CMK (cell line): ENCODE data around the gene ZNHIT1.

ENCODE experiments used
- DNase-seq: peaks from one replicate; pipeline ENCODE4 v3.0.0-alpha.2; 2010; ENCODE audit warnings: low read depth

Gene ZNHIT1

DNA sequence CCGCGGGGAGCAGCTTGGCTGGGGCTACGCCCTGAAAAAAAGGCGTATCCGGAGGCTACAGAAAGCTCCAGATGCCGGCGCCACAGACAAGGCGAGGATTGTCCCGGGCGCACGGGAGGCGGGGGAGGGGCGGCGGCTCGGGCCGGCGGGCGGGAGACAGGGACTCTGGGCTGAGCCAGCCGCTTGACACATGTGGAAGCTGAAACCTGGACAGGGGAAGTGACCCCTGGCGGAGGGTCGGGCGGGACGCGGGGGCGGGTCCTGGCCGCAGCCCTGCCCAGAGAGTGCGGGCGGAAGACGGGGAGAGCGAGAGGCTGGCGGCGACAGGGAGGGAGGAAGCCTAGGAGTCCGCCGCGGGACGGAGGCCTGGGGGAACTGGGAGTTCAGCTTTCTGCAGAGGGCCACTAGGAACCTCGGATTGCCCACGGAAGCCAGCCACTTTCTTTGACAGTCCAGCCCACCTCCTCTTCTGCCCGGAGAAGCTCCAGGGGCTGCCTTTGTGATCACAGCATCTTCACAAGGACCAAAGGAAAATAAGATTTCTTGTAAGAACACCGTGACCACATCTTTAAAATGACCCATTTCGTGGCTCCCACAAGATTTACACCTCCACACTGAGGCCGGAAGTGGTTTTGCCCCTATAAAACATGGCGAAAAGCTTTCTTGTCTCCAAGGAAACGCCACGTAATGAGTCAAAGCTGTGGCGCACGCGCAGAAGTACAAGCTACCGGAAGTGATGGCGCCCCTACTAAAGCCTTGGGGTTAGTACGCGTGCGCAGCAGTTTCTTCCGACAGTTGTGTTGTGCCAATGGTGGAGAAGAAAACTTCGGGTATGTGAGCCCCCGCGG is at the start of gene ZNHIT1, which contains the start of gene PLOD3:
Gene ZNHIT1, plus strand, starts transcription at position 778 of the 848 bp plus-strand sequence. Its CDS starts 31 bp downstream, at position 809.
Gene PLOD3, minus strand, starts transcription at position 194 of the 848 bp plus-strand sequence. CDS start 307 bp downstream, outside the sequence.
- peak; percentile 95 for DNase-seq

DNA sequence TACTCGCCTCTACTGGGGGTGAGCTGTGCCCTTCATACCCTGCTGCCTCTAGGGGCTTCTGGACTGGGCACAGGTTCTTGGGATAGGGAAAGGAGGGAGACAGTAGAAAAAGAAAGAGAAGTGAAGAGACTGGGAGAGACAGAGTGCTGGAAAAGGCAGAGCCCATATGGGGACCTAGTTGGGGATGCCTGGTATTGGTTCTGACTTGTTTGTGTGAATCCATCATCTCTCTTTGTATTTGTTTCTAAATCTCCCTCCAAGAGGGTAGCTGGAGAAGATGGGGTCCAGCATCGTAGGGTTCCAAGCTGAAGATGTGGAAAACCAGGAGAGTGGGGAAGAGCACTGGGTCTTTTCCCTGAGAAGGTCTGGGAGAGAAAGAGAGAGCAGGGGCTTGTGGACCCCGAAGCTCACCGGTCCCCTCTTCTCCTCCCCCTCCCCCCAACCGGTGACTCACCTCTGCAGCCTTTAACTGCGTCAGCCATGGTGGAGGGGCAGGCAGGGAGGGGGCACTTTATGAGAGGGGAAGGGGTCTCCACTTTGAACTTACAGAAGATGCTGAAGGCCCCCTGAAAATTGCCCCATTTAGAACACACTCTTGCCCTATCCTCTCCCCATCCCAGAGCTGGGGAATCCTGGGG is 49.4 kb upstream of the ZNHIT1 start:
- no peak for DNase-seq

DNA sequence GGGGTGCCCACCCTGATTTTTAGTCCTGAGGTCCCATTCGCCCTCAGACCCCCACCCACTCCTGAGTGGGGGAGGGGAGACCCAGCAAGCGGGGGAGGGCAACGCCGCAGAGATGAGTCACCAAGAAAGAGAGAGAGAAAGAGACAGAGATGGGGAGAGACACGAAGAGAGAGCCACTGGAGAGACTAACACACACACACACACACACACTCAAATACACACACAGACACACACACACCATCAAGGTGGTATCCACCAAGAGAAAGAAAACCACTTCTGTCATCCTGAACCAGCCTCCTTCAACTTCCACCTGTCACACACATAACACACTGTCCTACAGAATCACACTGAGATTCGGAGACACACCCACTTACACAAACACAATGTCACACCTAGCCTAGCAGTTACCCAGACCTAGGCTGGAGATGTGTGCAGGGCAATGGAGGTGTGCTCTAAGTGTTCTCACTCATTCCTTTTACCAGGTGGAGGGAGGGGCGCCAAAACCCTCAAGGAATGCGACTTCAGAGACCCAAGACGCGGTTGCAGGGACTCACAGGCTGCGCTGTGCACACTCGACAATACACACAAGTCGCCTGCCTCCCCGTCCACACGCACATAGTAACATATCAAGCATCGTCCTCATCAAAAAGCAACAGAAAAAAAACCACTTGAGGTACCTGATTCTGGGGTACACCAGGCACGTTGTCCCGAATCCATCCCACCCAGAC is 48.7 kb upstream of the ZNHIT1 start:
- no peak for DNase-seq

DNA sequence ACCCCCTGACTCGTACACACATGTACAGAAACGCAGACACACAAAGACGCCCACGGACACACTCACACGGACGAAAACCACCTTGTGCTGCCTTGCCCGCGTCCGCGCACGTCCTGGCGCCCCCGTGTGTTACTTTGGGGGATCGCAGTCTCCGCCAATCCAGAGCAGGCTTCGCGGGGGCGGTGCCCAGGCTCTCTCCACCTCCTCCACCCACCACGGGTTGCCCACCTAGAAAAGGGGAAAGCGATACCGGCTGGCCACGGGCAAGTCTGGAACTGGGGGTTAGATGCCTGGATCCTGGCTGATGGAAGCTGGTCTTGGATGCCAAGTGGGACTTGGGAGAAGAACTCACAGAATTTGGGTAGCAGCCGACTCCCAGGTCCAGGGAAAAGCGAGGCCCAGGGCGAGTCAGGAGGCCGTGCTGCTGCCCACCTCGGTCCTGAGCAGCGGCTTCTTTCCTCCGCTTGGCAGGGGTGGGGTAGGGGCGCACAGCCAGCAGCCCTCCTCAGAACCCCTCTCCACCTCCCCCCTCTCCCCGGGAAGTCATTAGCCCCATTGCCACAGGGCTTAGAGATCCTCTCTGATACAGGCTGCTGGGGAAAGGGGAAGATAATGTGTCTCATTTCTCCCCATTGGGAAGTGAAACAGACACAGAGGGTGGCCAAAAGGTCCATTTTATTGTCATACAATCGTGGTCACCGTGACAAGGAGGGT is 48.0 kb upstream of the ZNHIT1 start:
- DNase-seq, result no peak

DNA sequence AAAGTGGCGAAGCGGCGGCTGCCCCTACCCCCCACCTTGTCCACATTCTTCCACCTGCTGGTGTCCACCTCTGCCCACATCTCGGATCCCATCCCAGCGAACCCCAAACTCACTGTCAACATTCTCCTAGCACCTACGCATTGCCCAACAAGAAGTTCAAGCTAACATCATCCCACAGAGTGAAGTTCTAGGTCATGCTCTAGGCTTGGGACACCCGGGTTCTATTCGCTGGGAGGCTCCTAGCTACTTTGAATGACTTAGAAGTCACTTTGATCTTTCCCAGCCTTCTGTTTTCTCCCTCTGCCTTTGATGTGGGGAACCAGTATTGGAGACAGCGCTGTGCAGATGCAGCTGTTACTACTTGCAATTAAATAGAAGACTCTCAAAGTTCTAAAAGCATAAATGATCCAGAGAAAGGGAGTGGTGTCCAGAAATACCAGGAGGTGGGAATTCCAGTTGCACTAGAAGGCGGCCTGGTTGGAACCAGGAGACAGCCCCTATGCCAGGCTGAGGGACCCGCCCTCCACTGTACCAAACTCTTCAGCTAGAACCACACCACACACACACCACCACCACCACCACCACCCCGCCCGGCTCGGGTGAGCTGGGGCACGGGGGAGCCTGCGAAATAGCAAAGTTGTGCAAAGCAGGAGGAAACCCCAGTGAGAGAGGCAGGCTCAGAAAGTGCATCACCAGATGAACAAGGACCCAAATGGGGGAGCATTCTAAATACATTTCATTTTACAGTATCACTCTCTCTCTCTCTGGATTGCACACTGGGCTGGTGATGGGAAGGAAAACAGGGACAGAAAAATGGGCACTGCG is 47.1 kb upstream of the ZNHIT1 start:
- no peak for DNase-seq

DNA sequence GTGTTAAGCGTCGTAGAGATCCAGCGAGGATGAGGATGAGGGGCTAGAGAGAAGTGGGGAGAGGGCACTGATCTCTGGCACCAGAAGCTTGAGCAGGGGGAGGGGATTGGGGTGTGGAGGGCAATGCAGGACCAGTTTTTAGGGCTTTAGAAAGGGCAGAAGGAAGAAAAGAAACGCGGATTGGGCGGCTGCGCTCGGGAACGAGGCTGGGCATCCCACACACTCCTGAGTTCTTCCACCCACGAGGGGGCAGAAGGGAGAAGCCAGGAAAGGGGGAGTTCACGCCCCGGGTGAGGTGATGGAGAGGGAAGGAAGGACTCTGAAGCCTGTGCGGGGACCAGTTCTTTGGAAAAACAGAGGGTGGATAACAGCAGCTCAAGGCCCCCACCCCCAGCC is 46.5 kb upstream of the ZNHIT1 start:
- no peak for DNase-seq

DNA sequence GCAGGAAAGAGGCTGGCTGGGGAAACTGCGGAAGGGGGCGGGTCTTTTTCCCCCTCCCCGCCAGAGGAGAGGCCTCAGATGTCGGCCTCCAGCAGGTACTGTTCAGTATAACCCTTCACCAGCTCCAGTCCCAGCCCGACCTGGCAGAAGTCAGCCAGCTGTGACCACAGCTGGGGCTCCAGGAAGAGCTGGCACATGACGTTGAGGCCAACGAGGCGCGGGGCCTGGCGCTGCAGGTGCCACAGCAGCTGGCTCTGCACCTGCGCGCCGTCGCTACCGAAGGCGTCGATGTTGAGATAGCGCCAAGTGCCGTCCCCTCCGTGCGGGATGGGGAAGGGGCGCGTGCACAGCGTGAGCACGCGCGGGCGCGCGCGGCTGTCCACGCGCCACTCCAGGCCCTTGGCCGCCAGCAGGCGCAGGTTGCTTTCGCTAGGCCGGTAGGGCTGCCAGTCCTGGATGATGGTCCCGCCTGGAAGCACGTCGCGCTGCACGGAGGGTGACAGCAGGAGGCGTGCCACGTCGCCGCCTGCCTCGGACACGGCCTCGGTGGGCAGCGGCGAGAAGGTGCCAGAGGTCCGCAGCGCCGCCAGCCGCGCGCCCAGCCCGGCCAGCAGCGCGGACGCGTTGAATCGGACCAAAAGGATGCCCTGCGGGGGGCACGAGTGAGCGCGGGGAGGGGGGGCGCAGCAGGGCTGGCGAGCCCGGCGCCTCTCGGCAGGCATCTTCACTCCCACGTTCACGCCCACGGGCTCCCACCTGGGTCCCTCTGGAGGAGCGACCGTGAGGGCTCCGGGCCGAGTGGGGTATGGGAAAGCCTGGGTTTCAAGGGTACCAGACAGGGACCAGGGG is 45.7 kb upstream of the ZNHIT1 start:
- DNase-seq, result no peak

DNA sequence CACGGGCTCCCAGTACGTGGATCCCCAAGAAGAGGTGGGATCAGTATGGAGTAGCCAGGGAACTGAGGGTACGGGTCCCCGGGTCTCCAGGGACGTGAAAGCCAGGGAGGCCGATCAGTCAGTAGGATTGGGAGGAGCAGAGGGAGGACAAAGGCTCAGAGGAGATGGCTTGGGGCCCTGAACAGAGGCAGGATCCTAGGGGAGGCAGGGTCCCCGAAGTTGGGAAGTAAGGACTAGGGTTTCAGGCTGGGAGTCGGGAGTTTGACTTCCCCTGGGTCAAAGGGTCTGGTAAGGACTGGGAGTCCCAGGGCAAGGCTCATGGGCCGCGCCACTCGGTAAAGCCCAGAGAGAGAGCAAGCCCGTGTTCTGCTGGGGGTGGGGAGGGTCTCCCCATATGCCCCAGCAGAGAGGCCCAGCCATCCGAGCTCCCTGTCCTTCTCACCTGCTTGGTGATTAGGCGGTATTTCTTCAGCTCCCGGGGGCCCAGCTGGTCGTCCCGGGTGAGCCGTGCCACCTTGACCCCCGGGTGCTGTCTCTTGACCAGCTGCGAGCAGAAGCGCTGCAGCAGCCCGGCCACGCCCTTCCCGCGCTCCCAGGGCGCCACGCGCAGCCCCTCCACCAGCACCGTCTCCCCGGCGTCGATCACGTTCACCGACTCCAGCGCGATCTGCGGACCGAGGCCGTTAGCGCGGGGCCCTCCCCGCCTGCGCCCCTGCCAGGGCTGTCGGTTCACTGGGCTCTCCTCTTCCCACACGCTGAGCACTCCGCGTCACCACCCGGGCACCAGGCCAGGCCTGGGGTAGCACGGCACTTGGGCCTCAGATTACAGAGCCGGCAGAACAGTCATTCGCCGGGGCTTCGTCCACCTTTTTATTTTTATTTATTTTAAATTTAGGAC is 44.9 kb upstream of the ZNHIT1 start:
- DNase-seq, result no peak

DNA sequence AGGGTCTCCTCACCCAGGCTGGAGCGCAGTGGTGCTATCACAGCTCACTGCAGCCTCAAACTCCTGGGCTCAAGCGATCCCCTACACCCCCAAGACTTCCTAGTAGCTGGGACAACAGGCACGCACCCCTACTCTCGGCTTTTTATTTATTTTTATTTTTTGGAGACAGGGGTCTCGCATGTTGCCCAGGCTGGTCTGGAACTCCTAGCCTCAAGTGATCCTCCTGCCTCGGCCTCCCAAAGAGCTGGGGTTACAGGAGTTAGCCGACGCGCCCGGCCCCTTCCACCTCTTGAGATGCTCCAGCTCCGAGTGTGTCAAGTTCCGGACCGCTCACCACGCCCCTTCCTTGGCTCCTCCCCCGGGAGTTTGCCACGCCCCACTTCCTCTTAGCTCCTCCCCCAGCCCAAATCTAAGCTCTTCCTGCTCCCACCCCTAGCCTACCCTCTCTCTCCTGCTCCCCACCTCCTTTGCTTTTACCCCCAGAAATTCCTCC is 44.2 kb upstream of the ZNHIT1 start:
- no peak for DNase-seq

DNA sequence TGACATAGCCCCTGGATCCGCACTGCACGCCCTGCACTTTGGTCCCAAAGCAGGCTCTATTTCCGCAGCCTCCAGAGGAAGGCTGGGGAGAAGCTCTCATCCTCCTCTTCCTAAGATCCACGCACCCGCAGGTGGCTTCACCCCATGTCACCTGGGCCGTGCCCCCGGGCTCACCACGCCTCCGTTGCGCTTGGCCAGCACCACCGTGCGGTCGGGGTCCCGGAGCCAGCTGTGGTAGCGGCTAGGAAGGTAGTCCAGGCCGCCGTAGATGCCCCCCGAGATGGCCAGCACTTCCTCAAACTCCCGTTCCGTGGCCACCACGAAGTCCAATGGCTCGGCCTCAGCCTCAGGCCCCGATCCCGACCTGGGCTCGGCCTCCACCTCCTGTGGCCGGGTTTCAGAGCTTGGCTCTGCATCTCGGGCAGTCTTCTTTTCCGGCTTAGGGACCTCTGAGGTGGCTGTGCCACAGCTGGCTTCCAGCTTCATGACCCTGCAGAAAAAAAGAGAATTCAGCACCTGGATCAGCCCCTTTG is 43.6 kb upstream of the ZNHIT1 start:
- DNase-seq, result no peak

DNA sequence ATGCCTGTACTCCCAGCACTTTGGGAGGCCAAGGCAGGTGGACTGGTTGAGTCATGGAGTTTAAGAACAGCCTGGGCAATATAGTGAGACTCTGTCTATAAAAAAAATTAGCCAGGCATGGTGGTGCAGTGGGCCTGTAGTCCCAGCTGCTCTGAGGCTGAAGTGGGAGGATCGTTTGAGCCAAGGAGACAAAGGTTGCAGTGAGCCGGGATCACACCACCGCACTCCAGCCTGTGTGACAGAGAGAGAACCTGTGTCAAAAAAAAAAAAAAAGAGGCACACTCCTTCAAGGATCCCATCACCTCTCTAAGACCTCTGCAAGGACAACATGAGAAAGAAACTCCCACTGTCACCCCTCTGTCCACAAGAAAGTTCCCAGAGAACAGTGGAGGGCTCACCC is 42.3 kb upstream of the ZNHIT1 start:
- DNase-seq, result no peak

DNA sequence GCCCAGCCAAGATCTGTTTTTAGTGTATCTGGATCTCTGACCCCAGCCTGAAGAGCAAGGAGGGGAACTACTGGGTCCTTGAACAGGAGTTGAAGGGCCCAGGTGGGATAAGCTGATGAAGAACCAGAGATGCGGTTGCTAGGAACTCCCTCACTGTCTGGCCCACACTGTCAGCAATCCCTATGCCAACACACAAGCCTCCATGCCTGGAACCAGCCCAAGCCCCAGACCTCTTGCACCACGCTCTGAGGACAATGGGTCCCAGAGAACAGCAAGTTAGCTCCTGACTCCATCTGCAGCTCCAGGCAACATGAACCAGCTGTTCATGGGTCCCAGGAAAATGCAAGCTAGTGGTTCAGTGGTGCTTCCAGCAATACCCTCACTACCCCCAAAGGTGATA is 40.3 kb upstream of the ZNHIT1 start:
- no peak for DNase-seq

DNA sequence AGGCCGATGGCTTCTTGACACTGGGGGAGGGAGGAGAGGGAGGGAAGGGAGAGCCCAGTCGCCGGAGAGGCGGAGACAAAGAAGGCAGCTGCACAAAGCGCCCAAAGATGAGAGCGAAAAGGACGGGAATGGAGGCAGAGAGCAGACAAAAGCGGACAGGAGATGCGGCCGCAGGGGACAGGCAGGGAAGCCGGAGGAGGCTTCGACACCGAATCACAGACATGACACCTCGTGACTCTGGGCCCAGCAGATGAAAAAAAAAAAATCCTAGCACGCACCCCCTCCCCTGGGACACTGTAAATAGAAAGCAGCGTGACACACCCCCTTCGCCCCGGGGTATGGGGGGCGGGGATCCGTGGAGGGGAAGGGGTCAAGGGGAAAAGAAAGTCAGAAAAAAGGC is 38.8 kb upstream of the ZNHIT1 start:
- DNase-seq, result no peak

DNA sequence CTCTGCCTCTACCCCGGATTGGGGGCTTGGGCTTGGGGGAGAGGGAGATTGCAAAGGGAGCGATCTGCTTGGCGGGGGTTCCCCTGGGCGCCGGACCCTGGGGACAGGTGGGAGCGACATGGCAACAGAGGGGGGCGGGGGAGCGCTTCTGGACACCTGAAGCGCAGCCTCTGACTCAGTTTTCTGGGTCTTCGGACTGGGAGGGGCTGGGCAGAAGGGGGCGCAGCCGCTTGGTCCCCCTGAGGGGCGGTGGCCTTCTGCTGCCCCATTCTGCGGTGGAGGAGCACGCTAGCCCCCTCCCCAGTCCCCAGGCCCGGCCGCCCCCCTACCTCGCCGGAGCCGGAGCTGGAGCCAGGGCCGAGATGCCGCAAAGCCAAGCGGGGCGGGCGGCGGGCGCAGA is 38.3 kb upstream of the ZNHIT1 start:
- DNase-seq, result no peak

DNA sequence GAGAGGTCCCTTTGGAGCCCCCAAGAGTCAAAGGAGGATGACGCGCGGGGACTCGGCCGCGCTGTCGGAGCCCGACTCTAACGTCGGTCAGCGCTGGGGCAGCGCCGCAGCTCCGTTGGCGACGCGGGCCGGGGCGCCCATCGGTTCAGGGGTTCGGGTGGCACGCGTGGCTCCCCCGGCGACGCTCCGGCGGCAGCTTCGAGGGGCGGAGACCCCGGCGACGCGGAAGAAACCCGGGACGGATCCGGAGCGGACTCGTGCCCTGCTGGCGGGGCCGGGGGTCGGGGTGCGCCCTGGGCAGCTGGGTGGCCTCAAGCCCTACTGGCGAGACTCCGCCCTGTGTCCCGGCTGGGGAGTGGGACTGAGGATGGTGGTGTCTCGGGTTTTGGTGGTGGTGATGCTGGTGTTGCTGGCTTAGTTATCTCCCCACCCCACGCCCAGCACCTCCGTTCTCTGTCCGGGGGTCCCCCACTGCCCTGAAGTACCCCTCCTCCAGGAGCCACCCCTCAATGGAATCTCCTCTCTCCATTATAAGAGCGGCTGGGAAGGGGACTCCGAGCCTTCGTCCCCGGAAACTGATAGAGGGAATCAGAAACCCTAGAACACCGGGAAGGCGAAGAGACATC is 37.7 kb upstream of the ZNHIT1 start, which contains the start of gene NAT16:
Gene NAT16, minus strand, starts transcription at position 164 of the 626 bp plus-strand sequence. CDS start 5,486 bp downstream, outside the sequence.
- DNase-seq, result no peak

DNA sequence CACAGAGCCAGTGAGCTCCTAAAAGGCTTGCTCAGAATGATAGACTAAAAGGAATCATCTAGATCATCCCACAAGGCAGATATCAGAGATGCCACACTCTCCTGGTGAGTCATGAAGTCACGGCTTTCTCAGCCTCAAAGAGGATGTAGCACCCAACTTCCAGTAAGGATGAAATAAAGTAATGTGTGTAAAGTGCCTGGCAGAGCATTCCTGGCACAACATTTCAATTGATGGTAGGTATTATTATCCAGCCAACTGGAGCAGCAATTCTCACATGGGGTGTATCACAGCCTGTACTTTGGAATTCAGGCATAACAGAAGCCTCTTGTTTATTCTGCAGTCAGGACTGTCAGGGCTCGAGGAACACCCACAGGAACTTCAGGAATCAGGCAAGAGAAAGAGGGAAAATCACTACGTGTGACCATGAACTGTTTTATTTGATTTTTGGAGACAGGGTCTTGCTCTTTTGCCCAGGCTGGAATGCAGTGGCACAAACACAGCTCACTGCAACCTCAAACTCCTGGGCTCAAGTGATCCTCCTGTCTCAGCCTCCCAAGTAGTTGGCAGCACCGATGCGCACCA is 32.6 kb upstream of the ZNHIT1 start:
- DNase-seq, result no peak

DNA sequence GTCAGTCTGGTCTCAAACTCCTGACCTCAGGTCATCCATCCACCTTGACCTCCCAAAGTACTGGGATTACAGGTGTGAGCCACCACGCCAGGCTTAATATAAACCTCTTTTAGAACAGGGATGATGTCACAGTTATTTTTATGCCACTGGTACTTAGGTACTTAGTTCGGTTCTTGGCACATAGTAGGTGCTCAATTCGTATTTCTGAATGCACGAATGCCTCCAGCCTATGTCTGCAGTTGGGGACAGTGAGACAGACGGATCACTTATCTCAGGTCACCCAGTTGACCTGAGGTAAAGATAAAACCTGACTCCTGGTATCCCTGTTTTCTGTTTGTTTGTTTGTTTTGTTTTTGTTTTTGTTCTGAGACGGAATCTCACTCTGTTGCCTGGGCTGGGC is 31.8 kb upstream of the ZNHIT1 start:
- no peak for DNase-seq
